GM12892 (cell line): ENCODE results near the gene RPS23. TPM values are rescaled to one million over a fixed set of nuclear protein-coding genes. Genes with fewer than 3 reads are reported as not detected.

Experiments used
- DNase-seq: peaks from one replicate; pipeline ENCODE4 v3.0.0; 2011; ENCODE audit not compliant: insufficient read length
- FAIRE-seq: peaks from 2 replicates; lab custom pipeline; 2011; peaks lifted over from hg19 to GRCh38; lab: Jason Lieb, UNC
- POLR2A ChIP-seq: IDR thresholded peaks from 2 replicates; pipeline ENCODE4 v1.6.1; 2011; ENCODE audit warnings: low read depth, low read length, control low read depth
- POLR2AphosphoS5 ChIP-seq: IDR thresholded peaks from 2 replicates; pipeline ENCODE4 v1.6.1; 2011; ENCODE audit warnings: low read depth, low read length, control low read depth
- TAF1 ChIP-seq: IDR thresholded peaks from 2 replicates; pipeline ENCODE4 v1.6.1; 2011; ENCODE audit warnings: low read depth, mild to moderate bottlenecking, control low read depth, low read length, borderline replicate concordance
- polyA plus RNA-seq: library from polyadenylated mRNA; unstranded; fragments of >200 nt; gene quantifications from one replicate; pipeline ENCODE4 v1.2.1, GENCODE V29; 2012; ENCODE audit warnings: missing spikeins, inconsistent platforms; ENCODE audit not compliant: missing spikeins

The RPS23 gene
- polyA plus RNA-seq, result 6,893 TPM

GRCh38 chr5:82277987-82278710 is at the start of gene RPS23:
TSS of gene RPS23 (minus strand) at chr5:82278354. CDS start at chr5:82278323, 31 bp downstream.
- TF ChIP-seq TAF1 (peak; percentile 97), POLR2AphosphoS5 (peak; percentile 98), POLR2A (peak; percentile 99)
- peak; percentile 54 for DNase-seq
- peak; percentile 87 for FAIRE-seq

GRCh38 chr5:82327941-82328340 is 49.8 kb upstream of the RPS23 start:
- FAIRE-seq (no peak), DNase-seq (no peak)
- TF ChIP-seq POLR2A (no peak), POLR2AphosphoS5 (no peak), TAF1 (no peak)

- FAIRE-seq, result no peak
- no peak for DNase-seq
- TF ChIP-seq POLR2A (no peak), POLR2AphosphoS5 (no peak)
Observed at GRCh38 chr5:82325996-82326395, 47.8 kb upstream of the RPS23 start.

- no peak for TF ChIP-seq TAF1
- TF ChIP-seq POLR2AphosphoS5, result no peak
- no peak for TF ChIP-seq POLR2A
- FAIRE-seq, result no peak
Observed at GRCh38 chr5:82325155-82325554, 47.0 kb upstream of the RPS23 start.

GRCh38 chr5:82320966-82321365 is 42.8 kb upstream of the RPS23 start:
- TF ChIP-seq POLR2AphosphoS5 (no peak), POLR2A (no peak), TAF1 (no peak)
- no peak for DNase-seq
- FAIRE-seq, result no peak

More at GRCh38 chr5:82325155-82325554, 47.0 kb upstream of the RPS23 start:
- DNase-seq, result no peak

GRCh38 chr5:82319651-82320376 is 41.7 kb upstream of the RPS23 start:
- DNase-seq (no peak), FAIRE-seq (no peak)
- TF ChIP-seq POLR2A (no peak), POLR2AphosphoS5 (no peak), TAF1 (no peak)

- DNase-seq, result no peak
- no peak for FAIRE-seq
- no peak for TF ChIP-seq POLR2AphosphoS5
- TF ChIP-seq TAF1, result no peak
Observed at GRCh38 chr5:82319192-82319591, 41.0 kb upstream of the RPS23 start.

GRCh38 chr5:82314964-82315758 is 37.0 kb upstream of the RPS23 start:
- no peak for DNase-seq
- no peak for TF ChIP-seq POLR2A
- TF ChIP-seq POLR2AphosphoS5, result no peak
- TF ChIP-seq TAF1, result no peak
- FAIRE-seq, result no peak

- TF ChIP-seq POLR2AphosphoS5 (no peak), TAF1 (no peak), POLR2A (no peak)
- FAIRE-seq (no peak), DNase-seq (no peak)
Observed at GRCh38 chr5:82313016-82313415, 34.9 kb upstream of the RPS23 start.

GRCh38 chr5:82312373-82312856 is 34.3 kb upstream of the RPS23 start:
- TF ChIP-seq TAF1, result no peak
- no peak for TF ChIP-seq POLR2A
- TF ChIP-seq POLR2AphosphoS5, result no peak
- FAIRE-seq (peak; percentile 54), DNase-seq (peak; percentile 8)

GRCh38 chr5:82309091-82309531 is 31.0 kb upstream of the RPS23 start:
- FAIRE-seq (no peak), DNase-seq (no peak)
- TF ChIP-seq TAF1 (no peak), POLR2A (no peak), POLR2AphosphoS5 (no peak)
